Astrocyte (in vitro differentiated cells and primary cell): ENCODE measurements around the gene MPC1L.

Experiments used
- CTCF ChIP-seq: IDR thresholded peaks from 2 replicates; pipeline ENCODE4 v1.5.1; 2011; ENCODE audit warnings: low read depth, mild to moderate bottlenecking, inconsistent platforms, low read length, moderate library complexity; ENCODE audit not compliant: insufficient read depth
- EZH2 ChIP-seq: IDR thresholded peaks from 2 replicates; pipeline ENCODE4 v1.6.1; 2012; ENCODE audit warnings: mild to moderate bottlenecking, low read length, inconsistent platforms; ENCODE audit not compliant: insufficient read depth

GRCh38 chrX:40578039-40578695 is 45.1 kb upstream of the MPC1L start:
- no peak for TF ChIP-seq EZH2
- no peak for TF ChIP-seq CTCF
